Calu3 (cell line): ENCODE data around the gene STAC. TPM values are rescaled to one million over a fixed set of nuclear protein-coding genes. Genes with fewer than 3 reads are reported as not detected.
"Not testable (repeated sequence)": the region's sequence is repeated elsewhere in the genome, so short reads cannot be mapped to it uniquely, and the experiment has no call there.

Source experiments
- BruUV-seq: library from RNA; stranded (reverse); fragments of 400-500 nt; replicated peaks from 2 replicates; lab custom pipeline; 2021; lab: Mats Ljungman, UMichigan
- CTCF ChIA-PET: fragments of 300-600 bp; sonication (Branson Sonifier 250); formaldehyde crosslinking; loops from one replicate; lab custom pipeline; 2022; ENCODE audit warnings: antibody characterized with exemption; lab: Charles Lee
- DNase-seq: peaks from one replicate; pipeline ENCODE4 v3.0.0; 2022
- H3K27ac Mint-ChIP-seq: one replicate; pipeline ENCODE4 v1.8.0; 2022; ENCODE audit warnings: mixed read lengths; ENCODE audit not compliant: unreplicated experiment
- H3K27me3 Mint-ChIP-seq: one replicate; pipeline ENCODE4 v1.8.0; 2022; ENCODE audit warnings: mixed read lengths; ENCODE audit not compliant: unreplicated experiment
- H3K36me3 Mint-ChIP-seq: one replicate; pipeline ENCODE4 v1.8.0; 2022; ENCODE audit warnings: mild to moderate bottlenecking, moderate library complexity, mixed read lengths; ENCODE audit not compliant: insufficient read depth, unreplicated experiment
- H3K4me1 Mint-ChIP-seq: one replicate; pipeline ENCODE4 v1.8.0; 2022; ENCODE audit warnings: mild to moderate bottlenecking, low read depth, mixed read lengths; ENCODE audit not compliant: unreplicated experiment
- H3K4me3 Mint-ChIP-seq: one replicate; pipeline ENCODE4 v1.8.0; 2022; ENCODE audit warnings: mild to moderate bottlenecking, low read depth, moderate library complexity, mixed read lengths; ENCODE audit not compliant: unreplicated experiment
- H3K9me3 Mint-ChIP-seq: one replicate; pipeline ENCODE4 v1.8.0; 2022; ENCODE audit warnings: low read depth, mixed read lengths; ENCODE audit not compliant: unreplicated experiment
- intact Hi-C: fragments of 100-400 bp; cut with micrococcal nuclease; formaldehyde crosslinking; loops from one replicate; pipeline ENCODE4 v1.10.0; 2022; ENCODE audit not compliant: unreplicated experiment
- total RNA-seq: library from RNA; stranded (reverse); gene quantifications from 2 replicates; pipeline ENCODE4 v1.2.3, GENCODE V29; 2022
- TF ChIP-seq, protein P1 (sequence below): fragments of 200-600 bp; IDR thresholded peaks from one replicate; pipeline ENCODE4 v1.8.0; 2022; ENCODE audit warnings: antibody characterized with exemption; ENCODE audit not compliant: unreplicated experiment

Gene STAC
- total RNA-seq, 1 experiment from 2014 or later = 12.8 TPM

DNA sequence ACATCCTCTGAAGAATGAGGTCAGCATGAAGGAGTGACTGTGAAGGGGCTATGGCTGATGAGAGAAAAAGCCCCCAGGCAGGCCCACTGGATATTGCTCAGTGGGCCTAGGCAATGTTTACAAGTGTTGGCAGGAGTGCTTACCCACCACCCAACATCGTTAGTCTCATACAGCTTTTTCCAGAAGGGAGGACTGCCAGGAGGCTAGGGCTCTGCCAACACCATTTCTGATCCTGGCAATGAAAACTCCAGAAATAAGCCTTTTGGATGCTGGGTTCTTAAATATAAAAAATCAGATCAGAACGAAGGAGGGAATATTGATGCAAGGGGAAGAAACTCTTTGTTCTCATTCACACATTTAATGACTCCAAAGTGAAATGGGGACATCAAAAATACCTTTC, 194.9 kb downstream of the STAC start:
- no peak for DNase-seq
- Mint-ChIP-seq H3K27me3 (no peaks in the 10 kb centered on the region), H3K36me3 (no peaks in the 10 kb centered on the region), H3K4me3 (no peak overlapping the region), H3K4me1 (no peaks in the 10 kb centered on the region), H3K9me3 (no peaks in the 10 kb centered on the region), H3K27ac (no peak overlapping the region)
- no TSS peak for BruUV-seq
- intact Hi-C loops = no loop called here
- CTCF ChIA-PET = no interaction called here
- TF ChIP-seq, protein P1, sequence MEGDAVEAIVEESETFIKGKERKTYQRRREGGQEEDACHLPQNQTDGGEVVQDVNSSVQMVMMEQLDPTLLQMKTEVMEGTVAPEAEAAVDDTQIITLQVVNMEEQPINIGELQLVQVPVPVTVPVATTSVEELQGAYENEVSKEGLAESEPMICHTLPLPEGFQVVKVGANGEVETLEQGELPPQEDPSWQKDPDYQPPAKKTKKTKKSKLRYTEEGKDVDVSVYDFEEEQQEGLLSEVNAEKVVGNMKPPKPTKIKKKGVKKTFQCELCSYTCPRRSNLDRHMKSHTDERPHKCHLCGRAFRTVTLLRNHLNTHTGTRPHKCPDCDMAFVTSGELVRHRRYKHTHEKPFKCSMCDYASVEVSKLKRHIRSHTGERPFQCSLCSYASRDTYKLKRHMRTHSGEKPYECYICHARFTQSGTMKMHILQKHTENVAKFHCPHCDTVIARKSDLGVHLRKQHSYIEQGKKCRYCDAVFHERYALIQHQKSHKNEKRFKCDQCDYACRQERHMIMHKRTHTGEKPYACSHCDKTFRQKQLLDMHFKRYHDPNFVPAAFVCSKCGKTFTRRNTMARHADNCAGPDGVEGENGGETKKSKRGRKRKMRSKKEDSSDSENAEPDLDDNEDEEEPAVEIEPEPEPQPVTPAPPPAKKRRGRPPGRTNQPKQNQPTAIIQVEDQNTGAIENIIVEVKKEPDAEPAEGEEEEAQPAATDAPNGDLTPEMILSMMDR = no peak

DNA sequence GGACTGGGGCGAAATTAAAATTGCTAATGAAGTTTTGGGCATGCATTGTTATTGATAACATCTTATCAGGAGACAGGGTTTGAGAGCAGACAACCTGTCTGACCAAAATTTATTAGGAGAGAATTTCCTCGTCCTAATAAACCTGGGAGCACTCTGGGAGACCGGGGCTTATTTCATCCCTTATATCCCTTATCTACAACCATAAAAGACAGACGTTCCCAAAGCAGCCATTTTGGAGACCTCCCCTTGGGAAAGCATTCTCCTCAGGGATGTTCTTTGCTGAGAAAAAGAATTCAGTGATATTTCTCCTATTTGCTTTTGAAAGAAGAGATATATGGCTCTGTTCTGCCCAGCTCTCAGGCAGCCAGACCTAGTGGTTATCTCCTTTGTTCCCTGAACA, 198.1 kb downstream of the STAC start:
- BruUV-seq, H3K36me3 Mint-ChIP-seq, CTCF ChIA-PET, H3K4me1 Mint-ChIP-seq, H3K27ac Mint-ChIP-seq, H3K27me3 Mint-ChIP-seq, intact Hi-C loops, DNase-seq, H3K9me3 Mint-ChIP-seq, H3K4me3 Mint-ChIP-seq: not testable (repeated sequence)

DNA sequence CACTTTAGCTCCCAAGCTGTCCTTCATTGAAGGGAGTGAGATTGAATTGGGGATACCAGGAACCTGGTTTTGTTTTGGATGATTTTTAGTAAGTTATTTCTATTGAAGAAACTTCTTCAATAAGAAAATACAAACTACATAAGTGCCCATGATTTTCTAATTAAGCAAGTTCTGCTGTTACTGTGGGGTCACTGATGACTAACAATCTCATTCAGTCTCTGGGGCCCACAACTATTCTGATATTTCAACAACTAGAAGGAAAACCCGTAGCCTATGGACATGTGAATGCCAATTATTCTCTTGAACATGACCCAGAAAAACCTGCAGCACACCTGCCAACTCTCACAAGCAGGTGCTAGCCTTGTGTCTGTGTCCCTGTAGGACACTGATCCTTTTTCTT, 199.4 kb downstream of the STAC start:
- no peak overlapping the region for H3K4me3 Mint-ChIP-seq
- no peaks in the 10 kb centered on the region for H3K9me3 Mint-ChIP-seq
- CTCF ChIA-PET = no interaction called here
- H3K27me3 Mint-ChIP-seq = no peaks in the 10 kb centered on the region
- H3K4me1 Mint-ChIP-seq = no peaks in the 10 kb centered on the region
- H3K27ac Mint-ChIP-seq = no peak overlapping the region
- no TSS peak for BruUV-seq
- intact Hi-C loops = no loop called here
- no peaks in the 10 kb centered on the region for H3K36me3 Mint-ChIP-seq
- TF ChIP-seq, protein P1 = no peak
- no peak for DNase-seq

DNA sequence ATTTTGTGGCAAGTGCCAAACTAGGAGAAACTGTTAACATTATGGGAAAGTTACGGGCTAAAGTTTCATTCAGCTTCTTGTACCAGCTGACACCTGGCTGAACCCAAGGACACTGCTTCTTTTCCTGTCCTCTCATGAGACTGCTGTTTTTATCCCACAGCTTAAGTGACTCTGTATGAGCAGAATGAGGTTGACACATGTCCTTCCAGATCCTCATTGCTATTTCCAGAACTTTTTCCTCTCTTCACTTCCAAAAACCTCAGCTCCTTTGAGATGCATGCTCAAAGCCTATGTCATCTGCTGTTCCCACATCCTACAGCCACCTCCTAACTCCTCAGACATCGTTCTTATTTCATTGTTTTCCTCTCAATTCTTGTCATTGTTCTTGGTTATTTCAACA, 200.4 kb downstream of the STAC start:
- TF ChIP-seq, protein P1 = no peak
- no TSS peak for BruUV-seq
- Mint-ChIP-seq H3K27ac (no peak overlapping the region), H3K9me3 (no peaks in the 10 kb centered on the region), H3K27me3 (no peaks in the 10 kb centered on the region), H3K4me3 (no peak overlapping the region), H3K4me1 (no peaks in the 10 kb centered on the region), H3K36me3 (no peaks in the 10 kb centered on the region)
- DNase-seq = no peak
- intact Hi-C loops = no loop called here
- CTCF ChIA-PET = no interaction called here

DNA sequence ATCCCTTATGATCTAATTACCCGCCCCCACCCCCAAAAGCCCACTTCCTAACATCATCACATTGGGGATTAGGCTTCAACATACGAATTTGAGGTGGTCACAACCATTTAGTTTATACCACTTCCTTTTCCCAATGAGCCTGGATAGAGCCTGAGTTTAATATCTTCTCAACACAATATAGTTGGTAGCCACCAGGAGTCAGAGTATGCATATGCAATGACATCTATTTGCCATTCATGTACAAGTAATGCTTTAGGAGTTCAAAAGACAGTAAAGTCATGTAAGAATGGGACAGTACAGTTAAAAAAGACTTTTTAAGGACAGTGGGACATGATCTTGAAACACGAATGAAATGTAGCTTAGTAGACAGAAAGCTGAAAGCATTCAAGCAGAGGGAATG, 211.7 kb downstream of the STAC start:
- no peak overlapping the region for H3K4me3 Mint-ChIP-seq
- peaks cover 5% of the 10 kb centered on the region for H3K4me1 Mint-ChIP-seq
- no peaks in the 10 kb centered on the region for H3K36me3 Mint-ChIP-seq
- CTCF ChIA-PET = no interaction called here
- BruUV-seq = no TSS peak
- peaks cover 11% of the 10 kb centered on the region for H3K9me3 Mint-ChIP-seq
- DNase-seq = no peak
- intact Hi-C loops = loop anchor here (1.0 kb wide), 1 partner anchor 109 kb away; no protein-coding TSS in a partner anchor
- H3K27me3 Mint-ChIP-seq = no peaks in the 10 kb centered on the region
- H3K27ac Mint-ChIP-seq = no peak overlapping the region
- TF ChIP-seq, protein P1 = no peak
